Upper lobe of left lung (tissue), 4 donors: ENCODE measurements around the gene PSORS1C2.

Source experiments
- CTCF ChIP-seq, 6 experiments: fragments of 450-650 bp in 4 of 6; fragments of 200-600 bp in 2 of 6; sonication (generic) in 2 of 6; IDR thresholded peaks; one replicate each; pipeline ENCODE4 v1.5.1; 2016 to 2019; ENCODE audit warnings: antibody characterized with exemption in 6 of 6
- EP300 ChIP-seq, 4 donors: sonication (generic); formaldehyde crosslinking; IDR thresholded peaks; one replicate each; pipeline ENCODE4 v1.5.1; 2017; ENCODE audit warnings: antibody characterized with exemption in 4 of 4, control low read depth in 2 of 4

GRCh38 chr6:31170600-31170881 is 31.7 kb upstream of the PSORS1C2 start, which contains the start of gene POU5F1:
- no peak for TF ChIP-seq EP300 (IDR thresholded peaks at IDR 0.05)
- TF ChIP-seq CTCF (IDR thresholded peaks at IDR 0.05) = no peak
